ENCODE results near the gene RHBDD3.

The RHBDD3 gene

DNA sequence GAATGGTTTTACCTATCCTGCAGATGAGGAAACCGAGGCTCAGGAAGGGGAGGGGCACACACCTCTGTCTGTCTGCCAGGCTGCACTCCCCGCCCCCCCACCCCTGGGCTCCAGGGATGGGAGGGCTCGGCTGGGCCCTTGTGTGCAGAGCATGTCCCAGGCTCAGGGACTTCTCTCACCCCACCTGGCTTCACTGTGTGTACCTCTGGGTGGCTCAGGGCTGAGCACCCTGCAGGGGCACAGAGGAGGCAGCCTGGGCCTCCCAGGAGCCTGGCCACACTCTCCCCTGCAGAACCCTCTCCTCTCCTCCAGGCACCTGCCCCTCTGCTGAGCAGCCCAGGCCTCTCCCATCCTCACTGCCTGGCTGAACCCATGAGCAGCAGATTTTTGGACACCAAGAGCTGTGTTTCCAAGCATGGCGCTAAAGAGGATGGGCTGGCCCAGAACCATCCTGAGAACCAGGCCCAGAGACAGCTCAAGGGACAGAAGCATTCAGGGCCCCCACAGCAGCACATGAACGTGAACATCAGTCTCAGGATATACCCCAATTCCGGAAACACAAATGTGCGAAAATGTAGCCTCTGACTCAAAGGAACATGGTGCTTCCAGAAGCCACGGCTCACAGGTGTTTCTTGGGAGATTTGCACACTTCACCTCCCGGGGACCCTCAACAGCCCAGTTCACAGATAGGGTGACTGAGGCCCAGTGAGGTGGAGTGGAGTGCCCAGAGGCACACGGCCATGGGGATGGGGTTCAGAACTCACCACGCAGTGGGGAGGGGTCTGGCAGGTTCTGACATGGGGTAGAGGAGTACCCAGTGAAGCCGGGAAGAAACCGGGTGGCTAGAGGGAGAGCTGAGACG lies 51.5 kb downstream of the RHBDD3 start:
- no peaks in the 10 kb centered on the region for H3K36me3 ChIP-seq (ENCODE audit: control insufficient read depth, insufficient read depth, low read length)
- H3K27me3 ChIP-seq (ENCODE audit: control insufficient read depth, insufficient read depth, low read length, poor library complexity, severe bottlenecking) = no peaks in the 10 kb centered on the region
- no peak overlapping the region for H3K27ac ChIP-seq (ENCODE audit: insufficient read depth, low read depth, low read length, poor library complexity, severe bottlenecking)
- no peak overlapping the region for H3K4me3 ChIP-seq (ENCODE audit: insufficient read depth, low read depth, low read length)
- 84 to 87% methylated on average over 14 of the region's 14 CpGs for WGBS, 2 experiments
- H3K4me1 ChIP-seq (ENCODE audit: control insufficient read depth, insufficient read depth, low read length) = peaks cover 19% of the 10 kb centered on the region
- H3K9me3 ChIP-seq (ENCODE audit: control insufficient read depth, low read length) = no peaks in the 10 kb centered on the region

DNA sequence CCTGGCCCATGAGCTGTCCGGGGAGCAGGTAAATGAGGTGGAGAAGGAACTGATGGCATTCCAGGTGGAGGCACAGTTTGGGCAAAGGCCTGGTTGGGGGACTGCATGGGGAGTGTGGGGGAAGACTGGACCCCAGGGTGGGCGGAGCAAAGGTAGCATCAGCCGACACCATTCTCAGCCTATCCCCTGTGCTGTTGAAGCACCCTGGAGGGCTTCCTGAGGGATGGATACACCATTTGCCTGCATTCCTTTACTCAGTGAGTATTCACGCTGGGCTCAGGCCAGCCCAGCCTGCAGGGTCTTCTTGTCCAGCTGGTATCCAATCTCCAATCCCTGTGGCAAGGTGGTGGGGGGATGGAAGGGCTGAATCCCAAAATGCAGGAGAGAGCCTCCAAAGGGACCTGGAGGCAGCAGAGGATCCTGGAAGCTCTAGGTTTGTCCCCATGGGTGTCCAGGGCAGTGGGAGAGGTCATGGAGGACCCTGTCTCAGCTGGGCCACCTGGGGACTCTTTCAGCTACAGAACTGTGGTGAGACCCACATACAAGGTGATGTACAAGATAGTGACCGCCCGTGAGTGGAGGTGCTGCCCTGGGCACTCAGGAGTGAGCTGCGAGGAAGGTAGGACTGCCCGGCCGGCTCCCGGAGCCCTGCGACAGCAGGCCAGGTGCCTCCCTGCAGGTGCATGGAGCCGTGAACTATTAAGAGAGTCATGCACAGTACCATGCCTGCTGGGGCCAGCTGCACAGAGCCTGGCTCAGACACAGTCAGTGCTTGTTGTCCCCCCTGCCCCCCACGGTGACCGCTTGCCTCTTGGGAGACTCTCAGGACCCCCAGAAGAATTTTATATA lies 52.5 kb downstream of the RHBDD3 start:
- Histone ChIP-seq H3K27ac (ENCODE audit: insufficient read depth, low read depth, low read length, poor library complexity, severe bottlenecking) (no peak overlapping the region), H3K4me1 (ENCODE audit: control insufficient read depth, insufficient read depth, low read length) (peaks cover 19% of the 10 kb centered on the region), H3K4me3 (ENCODE audit: insufficient read depth, low read depth, low read length) (no peak overlapping the region), H3K9me3 (ENCODE audit: control insufficient read depth, low read length) (no peaks in the 10 kb centered on the region), H3K27me3 (ENCODE audit: control insufficient read depth, insufficient read depth, low read length, poor library complexity, severe bottlenecking) (no peaks in the 10 kb centered on the region), H3K36me3 (ENCODE audit: control insufficient read depth, insufficient read depth, low read length) (no peaks in the 10 kb centered on the region)
- WGBS, 2 experiments = 86 to 87% methylated on average over 14 of the region's 14 CpGs

- Histone ChIP-seq H3K27ac (ENCODE audit: insufficient read depth, low read depth, low read length, poor library complexity, severe bottlenecking) (no peak overlapping the region), H3K27me3 (ENCODE audit: control insufficient read depth, insufficient read depth, low read length, poor library complexity, severe bottlenecking) (no peaks in the 10 kb centered on the region), H3K4me3 (ENCODE audit: insufficient read depth, low read depth, low read length) (no peak overlapping the region), H3K9me3 (ENCODE audit: control insufficient read depth, low read length) (no peaks in the 10 kb centered on the region), H3K4me1 (ENCODE audit: control insufficient read depth, insufficient read depth, low read length) (peaks cover 26% of the 10 kb centered on the region), H3K36me3 (ENCODE audit: control insufficient read depth, insufficient read depth, low read length) (no peaks in the 10 kb centered on the region)
- WGBS, 2 experiments = 93 to 96% methylated on average over 6 of the region's 6 CpGs
These were observed 53.5 kb downstream of the RHBDD3 start for GRCh38 chr22:29214232-29214631.

DNA sequence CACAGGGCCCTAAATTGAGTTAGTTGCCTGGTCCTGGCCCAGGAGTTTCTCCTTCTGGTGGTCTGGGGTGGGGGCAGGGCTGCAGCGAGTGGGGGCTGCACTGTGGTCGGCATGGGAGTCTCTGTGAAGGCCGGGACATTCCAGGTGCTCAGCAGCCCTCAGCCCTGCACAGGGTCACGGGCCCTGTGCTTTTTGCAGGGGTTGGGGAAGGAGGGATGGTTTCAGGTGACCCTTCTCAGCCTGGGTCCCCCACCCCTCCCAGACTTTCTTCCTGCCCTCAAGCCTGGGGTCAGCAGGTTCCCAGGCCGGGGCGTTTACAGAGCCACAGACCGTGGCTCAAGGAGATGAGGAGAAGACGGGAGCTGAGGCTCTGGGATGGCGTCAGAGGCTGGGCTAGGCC lies 54.3 kb downstream of the RHBDD3 start:
- H3K4me3 ChIP-seq (ENCODE audit: insufficient read depth, low read depth, low read length) = no peak overlapping the region
- H3K4me1 ChIP-seq (ENCODE audit: control insufficient read depth, insufficient read depth, low read length) = peaks cover 27% of the 10 kb centered on the region
- no peak overlapping the region for H3K27ac ChIP-seq (ENCODE audit: insufficient read depth, low read depth, low read length, poor library complexity, severe bottlenecking)
- 89 to 93% methylated on average over 9 of the region's 9 CpGs for WGBS, 2 experiments
- no peaks in the 10 kb centered on the region for H3K27me3 ChIP-seq (ENCODE audit: control insufficient read depth, insufficient read depth, low read length, poor library complexity, severe bottlenecking)
- H3K9me3 ChIP-seq (ENCODE audit: control insufficient read depth, low read length) = no peaks in the 10 kb centered on the region
- no peaks in the 10 kb centered on the region for H3K36me3 ChIP-seq (ENCODE audit: control insufficient read depth, insufficient read depth, low read length)

- no peak overlapping the region for H3K27ac ChIP-seq (ENCODE audit: insufficient read depth, low read depth, low read length, poor library complexity, severe bottlenecking)
- no peaks in the 10 kb centered on the region for H3K36me3 ChIP-seq (ENCODE audit: control insufficient read depth, insufficient read depth, low read length)
- peaks cover 29% of the 10 kb centered on the region for H3K4me1 ChIP-seq (ENCODE audit: control insufficient read depth, insufficient read depth, low read length)
- H3K4me3 ChIP-seq (ENCODE audit: insufficient read depth, low read depth, low read length) = no peak overlapping the region
- 94% methylated on average over 11 of the region's 11 CpGs for WGBS, 2 experiments
- no peaks in the 10 kb centered on the region for H3K27me3 ChIP-seq (ENCODE audit: control insufficient read depth, insufficient read depth, low read length, poor library complexity, severe bottlenecking)
- H3K9me3 ChIP-seq (ENCODE audit: control insufficient read depth, low read length) = no peaks in the 10 kb centered on the region
These were observed 55.0 kb downstream of the RHBDD3 start for GRCh38 chr22:29212743-29213142.

DNA sequence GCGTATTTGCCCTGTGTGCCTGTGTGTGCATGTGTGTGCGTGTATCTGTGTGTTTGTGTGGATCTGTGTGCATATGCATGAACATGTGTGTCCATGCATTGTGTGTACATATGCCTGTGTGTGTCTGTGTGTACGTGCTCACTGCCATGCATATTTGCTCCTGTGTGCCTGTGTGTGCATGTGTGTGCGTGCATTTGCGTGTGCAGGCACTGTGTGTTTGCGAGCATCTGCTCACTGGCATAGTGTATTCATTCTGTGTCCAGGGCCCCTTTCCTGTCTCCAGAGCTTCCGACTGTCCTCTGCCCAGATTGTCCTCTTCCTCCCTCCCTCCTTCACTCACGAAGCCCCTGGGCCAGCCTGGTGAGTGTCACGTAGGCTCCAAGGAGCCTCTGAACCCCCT lies 56.3 kb downstream of the RHBDD3 start:
- 94 to 95% methylated on average over 9 of the region's 9 CpGs for WGBS, 2 experiments
- H3K36me3 ChIP-seq (ENCODE audit: control insufficient read depth, insufficient read depth, low read length) = no peaks in the 10 kb centered on the region
- no peak overlapping the region for H3K4me3 ChIP-seq (ENCODE audit: insufficient read depth, low read depth, low read length)
- no peaks in the 10 kb centered on the region for H3K9me3 ChIP-seq (ENCODE audit: control insufficient read depth, low read length)
- H3K27ac ChIP-seq (ENCODE audit: insufficient read depth, low read depth, low read length, poor library complexity, severe bottlenecking) = no peak overlapping the region
- H3K4me1 ChIP-seq (ENCODE audit: control insufficient read depth, insufficient read depth, low read length) = peaks cover 32% of the 10 kb centered on the region
- H3K27me3 ChIP-seq (ENCODE audit: control insufficient read depth, insufficient read depth, low read length, poor library complexity, severe bottlenecking) = no peaks in the 10 kb centered on the region

- H3K4me1 ChIP-seq (ENCODE audit: control insufficient read depth, insufficient read depth, low read length) = peaks cover 32% of the 10 kb centered on the region
- 92 to 93% methylated on average over 11 of the region's 11 CpGs for WGBS, 2 experiments
- no peak overlapping the region for H3K27ac ChIP-seq (ENCODE audit: insufficient read depth, low read depth, low read length, poor library complexity, severe bottlenecking)
- H3K9me3 ChIP-seq (ENCODE audit: control insufficient read depth, low read length) = no peaks in the 10 kb centered on the region
- no peaks in the 10 kb centered on the region for H3K27me3 ChIP-seq (ENCODE audit: control insufficient read depth, insufficient read depth, low read length, poor library complexity, severe bottlenecking)
- no peaks in the 10 kb centered on the region for H3K36me3 ChIP-seq (ENCODE audit: control insufficient read depth, insufficient read depth, low read length)
- no peak overlapping the region for H3K4me3 ChIP-seq (ENCODE audit: insufficient read depth, low read depth, low read length)
These were observed 56.7 kb downstream of the RHBDD3 start for GRCh38 chr22:29211066-29211465.

Measured in ectodermal cell (in vitro differentiated cells).